ENCODE data around the gene DIO1. TPM values are rescaled to one million over a fixed set of nuclear protein-coding genes. Genes with fewer than 3 reads are reported as not detected.

DIO1 gene
- total RNA-seq, 1 experiment from 2014 or later: not detected

DNA sequence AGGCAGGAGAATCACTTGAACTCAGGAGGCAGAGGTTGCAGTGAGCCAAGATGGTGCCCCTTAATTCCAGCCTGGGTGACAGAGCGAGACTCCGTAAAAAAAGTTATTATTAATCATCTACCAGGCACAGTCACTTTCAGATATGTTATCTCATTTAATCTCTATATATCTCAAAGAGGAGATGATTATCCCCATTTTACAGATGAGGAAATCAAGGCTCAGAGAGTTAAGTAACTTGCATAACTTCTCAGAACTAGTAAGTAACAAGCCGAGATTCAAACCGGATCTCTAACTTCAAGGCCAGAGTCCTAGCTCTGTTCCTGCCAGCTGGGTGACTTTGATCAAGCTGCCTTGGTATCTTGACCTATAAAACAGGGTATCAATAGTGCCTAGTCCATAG lies 17.5 kb downstream of the DIO1 start:
- intact Hi-C loops (cut with micrococcal nuclease; ENCODE audit: unreplicated experiment): no loop called here
- no peaks in the 10 kb centered on the region for H3K36me3 ChIP-seq (ENCODE audit: insufficient read depth, low read length, poor library complexity, severe bottlenecking)
- no TSS peak for BruUV-seq (replicated peaks)
- POLR2A ChIA-PET (ENCODE audit: low non-redundant PET): no interaction called here
- no peaks in the 10 kb centered on the region for H3K27me3 ChIP-seq (replicated peaks; ENCODE audit: insufficient read depth, low read depth, low read length, poor library complexity)
- H3K4me3 ChIP-seq (ENCODE audit: low read depth, low read length, poor library complexity, severe bottlenecking): no peak overlapping the region
- no peaks in the 10 kb centered on the region for H3K4me1 ChIP-seq (ENCODE audit: insufficient read depth, low read length, poor library complexity, severe bottlenecking)
- DNase-seq (ENCODE audit: low spot score): no peak
- TF ChIP-seq CTCF (conservative IDR thresholded peaks at IDR 0.05; ENCODE audit: low read depth, low read length): no peak
- no peak overlapping the region for H3K27ac ChIP-seq (ENCODE audit: low read depth, low read length, poor library complexity, severe bottlenecking)
- no peaks in the 10 kb centered on the region for H3K9me3 ChIP-seq (ENCODE audit: low read depth, low read length, poor library complexity, severe bottlenecking)
- CTCF ChIA-PET: no interaction called here

- ChIA-PET CTCF (no interaction called here), POLR2A (ENCODE audit: low non-redundant PET) (interaction anchor here (0.5 kb wide), 1 partner anchor 867 kb away, joined by 6 read pairs; no protein-coding TSS in a partner anchor)
- TF ChIP-seq CTCF (conservative IDR thresholded peaks at IDR 0.05; ENCODE audit: low read depth, low read length): no peak
- TF ChIP-seq EZH2 (IDR thresholded peaks at IDR 0.05; ENCODE audit: borderline replicate concordance, low read depth, low read length, poor library complexity, severe bottlenecking): no peak
- no peaks in the 10 kb centered on the region for H3K9me3 ChIP-seq (ENCODE audit: low read depth, low read length, poor library complexity, severe bottlenecking)
- H3K4me1 ChIP-seq (ENCODE audit: insufficient read depth, low read length, poor library complexity, severe bottlenecking): no peaks in the 10 kb centered on the region
- no peaks in the 10 kb centered on the region for H3K27me3 ChIP-seq (replicated peaks; ENCODE audit: insufficient read depth, low read depth, low read length, poor library complexity)
- H3K36me3 ChIP-seq (ENCODE audit: insufficient read depth, low read length, poor library complexity, severe bottlenecking): no peaks in the 10 kb centered on the region
- H3K27ac ChIP-seq (ENCODE audit: low read depth, low read length, poor library complexity, severe bottlenecking): no peak overlapping the region
- H3K4me3 ChIP-seq (ENCODE audit: low read depth, low read length, poor library complexity, severe bottlenecking): no peak overlapping the region
- no peak for DNase-seq (ENCODE audit: low spot score)
- intact Hi-C loops (cut with micrococcal nuclease; ENCODE audit: unreplicated experiment): no loop called here
- no TSS peak for BruUV-seq (replicated peaks)
Measured at GRCh38 chr1:53913352-53914033, 19.5 kb downstream of the DIO1 start.

DNA sequence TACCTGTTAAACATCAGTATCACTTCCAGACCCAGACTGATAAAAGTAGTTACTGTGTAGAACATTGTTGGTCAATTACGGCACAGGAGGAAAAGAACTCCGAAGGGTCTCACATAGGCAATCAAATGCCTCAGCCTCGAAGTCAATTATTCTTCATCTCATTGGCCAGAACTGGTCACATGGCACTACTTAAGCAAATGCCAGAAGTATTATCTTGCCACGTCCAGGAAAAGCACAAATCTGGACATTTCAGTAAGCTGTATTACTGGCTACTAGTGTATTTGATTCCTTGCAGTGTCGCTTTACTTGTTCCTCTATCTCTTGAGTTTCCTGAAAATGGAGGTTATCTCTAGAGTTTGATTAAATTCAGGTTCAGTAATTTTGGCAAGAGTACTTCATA lies 24.4 kb downstream of the DIO1 start:
- Histone ChIP-seq H3K4me1 (ENCODE audit: insufficient read depth, low read length, poor library complexity, severe bottlenecking) (no peaks in the 10 kb centered on the region), H3K4me3 (ENCODE audit: low read depth, low read length, poor library complexity, severe bottlenecking) (no peak overlapping the region), H3K9me3 (ENCODE audit: low read depth, low read length, poor library complexity, severe bottlenecking) (no peaks in the 10 kb centered on the region), H3K27me3 (replicated peaks; ENCODE audit: insufficient read depth, low read depth, low read length, poor library complexity) (no peaks in the 10 kb centered on the region), H3K36me3 (ENCODE audit: insufficient read depth, low read length, poor library complexity, severe bottlenecking) (no peaks in the 10 kb centered on the region), H3K27ac (ENCODE audit: low read depth, low read length, poor library complexity, severe bottlenecking) (no peak overlapping the region)
- intact Hi-C loops (cut with micrococcal nuclease; ENCODE audit: unreplicated experiment): no loop called here
- ChIA-PET POLR2A (ENCODE audit: low non-redundant PET) (no interaction called here), CTCF (no interaction called here)
- no peak for DNase-seq (ENCODE audit: low spot score)
- BruUV-seq (replicated peaks): no TSS peak
- no peak for TF ChIP-seq CTCF (conservative IDR thresholded peaks at IDR 0.05; ENCODE audit: low read depth, low read length)
- TF ChIP-seq EZH2 (IDR thresholded peaks at IDR 0.05; ENCODE audit: borderline replicate concordance, low read depth, low read length, poor library complexity, severe bottlenecking): no peak

All from A673 (cell line).